GM23248 (cell line): ENCODE data around the gene MYOG. TPM values are rescaled to one million over a fixed set of nuclear protein-coding genes. Genes with fewer than 3 reads are reported as not detected.
A peak's percentile ranks its signal among the peaks of the same experiment; 100 is the strongest.

Source experiments
- DNase-seq: peaks from one replicate; pipeline ENCODE4 v3.0.0-alpha.2; 2015
- H2AFZ ChIP-seq: fragments of 200-600 bp; sonication (generic); 2 replicates; pipeline ENCODE4 v1.6.1; 2016; ENCODE audit warnings: antibody characterized with exemption
- H3F3A ChIP-seq: fragments of 200-600 bp; sonication (generic); 2 replicates; pipeline ENCODE4 v1.6.1; 2016; ENCODE audit warnings: mild to moderate bottlenecking, antibody characterized with exemption, mixed run types; ENCODE audit not compliant: insufficient read depth
- H3K27ac ChIP-seq: fragments of 200-600 bp; sonication (generic); 2 replicates; pipeline ENCODE4 v1.5.1; 2016; ENCODE audit warnings: mild to moderate bottlenecking
- H3K27me3 ChIP-seq: fragments of 200-600 bp; sonication (generic); replicated peaks from 2 replicates; pipeline ENCODE4 v1.6.1; 2016; ENCODE audit warnings: mild to moderate bottlenecking; ENCODE audit not compliant: insufficient read depth
- H3K36me3 ChIP-seq: fragments of 200-600 bp; sonication (generic); 2 replicates; pipeline ENCODE4 v1.6.1; 2016; ENCODE audit warnings: low read depth, mild to moderate bottlenecking
- H3K4me1 ChIP-seq: fragments of 200-600 bp; sonication (generic); 2 replicates; pipeline ENCODE4 v1.6.1; 2016; ENCODE audit warnings: mild to moderate bottlenecking; ENCODE audit not compliant: insufficient read depth
- H3K4me2 ChIP-seq: fragments of 200-600 bp; sonication (generic); one replicate; pipeline ENCODE4 v1.6.1; 2016; ENCODE audit warnings: mild to moderate bottlenecking; ENCODE audit not compliant: unreplicated experiment
- H3K4me3 ChIP-seq: fragments of 200-600 bp; sonication (generic); 2 replicates; pipeline ENCODE4 v1.5.1; 2016; ENCODE audit warnings: mild to moderate bottlenecking
- H3K79me2 ChIP-seq: fragments of 200-600 bp; sonication (generic); 2 replicates; pipeline ENCODE4 v1.6.1; 2016; ENCODE audit warnings: mild to moderate bottlenecking; ENCODE audit not compliant: insufficient read depth
- H3K9ac ChIP-seq: fragments of 200-600 bp; sonication (generic); 2 replicates; pipeline ENCODE4 v1.6.1; 2016; ENCODE audit warnings: mild to moderate bottlenecking
- H3K9me2 ChIP-seq: fragments of 200-600 bp; sonication (generic); 2 replicates; pipeline ENCODE4 v1.6.1; 2016; ENCODE audit warnings: mixed run types, mild to moderate bottlenecking, moderate library complexity; ENCODE audit not compliant: insufficient read depth
- H3K9me3 ChIP-seq: fragments of 200-600 bp; sonication (generic); one replicate; pipeline ENCODE4 v1.6.1; 2017; ENCODE audit warnings: low read depth
- H4K20me1 ChIP-seq: fragments of 200-600 bp; sonication (generic); 2 replicates; pipeline ENCODE4 v1.6.0; 2016; ENCODE audit not compliant: insufficient read depth
- EZH2 ChIP-seq: fragments of 200-600 bp; sonication (generic); IDR thresholded peaks from 2 replicates; pipeline ENCODE4 v1.6.1; 2018; ENCODE audit warnings: antibody characterized with exemption, mild to moderate bottlenecking; ENCODE audit not compliant: insufficient read depth, poor library complexity, severe bottlenecking
- EZH2phosphoT487 ChIP-seq: fragments of 200-600 bp; sonication (generic); IDR thresholded peaks from 2 replicates; pipeline ENCODE4 v1.6.1; 2018; ENCODE audit warnings: antibody characterized with exemption, moderate library complexity, mild to moderate bottlenecking, low read depth; ENCODE audit not compliant: insufficient read depth
- WGBS, 2 experiments: methylation state at CpG; one replicate each; pipeline ENCODE4 v1.1.6; 2015 to 2017; ENCODE audit warnings: low lambda C conversion rate in 2 of 2, low coverage in 1 of 2; ENCODE audit errors: missing lambda C conversion rate in 2 of 2; 5-methylcytosine and 5-hydroxymethylcytosine counted together
- in situ Hi-C: fragments of 300-500 bp; cut with MboI; formaldehyde crosslinking; loops from 2 replicates; pipeline ENCODE4 v1.15.0; 2020
- polyA plus RNA-seq: library from polyadenylated mRNA; unstranded; fragments of >200 nt; fragmentation: Nextera tagmentation; extraction: Ambion mirVana; gene quantifications from 2 replicates; pipeline ENCODE4 v1.2.1, GENCODE V29; 2016
- total RNA-seq: library from RNA; depleted of rRNA; stranded (reverse); fragments of >200 nt; shearing (Covaris generic); gene quantifications from 2 replicates; pipeline ENCODE4 v1.2.3, GENCODE V29; 2014

The MYOG gene
- total and polyA plus RNA-seq, 2 experiments from 2014 or later, result not detected

DNA sequence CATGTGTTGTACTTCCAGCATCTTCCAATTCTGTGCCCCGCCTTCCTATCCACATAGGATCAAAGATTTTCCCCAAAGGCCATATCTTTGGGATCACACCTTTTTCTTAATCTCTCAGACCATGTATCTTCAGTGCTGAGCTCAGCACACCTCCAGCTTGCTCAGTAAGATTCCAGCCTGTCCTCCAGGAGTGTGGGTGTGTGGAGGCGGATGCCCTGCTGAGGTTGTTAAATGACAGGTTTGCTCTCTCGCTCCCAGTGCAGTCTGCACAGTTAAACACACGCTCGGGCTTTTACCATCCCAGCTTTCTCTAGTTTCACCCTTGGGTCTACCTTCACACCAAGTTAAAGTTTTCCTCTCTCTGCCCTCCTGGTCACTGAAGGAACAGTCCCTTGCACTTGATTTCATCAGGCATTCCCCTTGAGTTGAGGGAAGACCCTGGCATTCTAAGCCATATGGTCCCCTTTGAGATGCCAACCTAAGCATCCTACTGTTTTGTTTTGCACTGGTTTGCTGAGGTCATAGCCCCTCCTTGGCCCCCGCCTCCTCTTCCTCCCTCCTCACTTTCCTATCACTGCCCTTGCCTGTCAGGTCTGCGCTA, 13.7 kb downstream of the MYOG start:
- Histone ChIP-seq H3K9ac (no peak overlapping the region), H3K27ac (no peak overlapping the region), H3K79me2 (no peaks in the 10 kb centered on the region), H3K9me2 (no peaks in the 10 kb centered on the region), H3K36me3 (no peaks in the 10 kb centered on the region; the same call in 1 of the 2 replicates), H4K20me1 (no peaks in the 10 kb centered on the region), H2AFZ (no peak overlapping the region), H3K4me3 (no peak overlapping the region), H3F3A (no peaks in the 10 kb centered on the region), H3K9me3 (no peaks in the 10 kb centered on the region), H3K4me2 (peak overlapping the region; percentile 7), H3K27me3 (no peaks in the 10 kb centered on the region), H3K4me1 (peaks cover 11% of the 10 kb centered on the region)
- TF ChIP-seq EZH2, result no peak
- TF ChIP-seq EZH2phosphoT487, result no peak
- WGBS, 2 experiments, result 95 to 96% methylated on average over 7 of the region's 7 CpGs
- in situ Hi-C loops, result no loop called here
- DNase-seq, result no peak

DNA sequence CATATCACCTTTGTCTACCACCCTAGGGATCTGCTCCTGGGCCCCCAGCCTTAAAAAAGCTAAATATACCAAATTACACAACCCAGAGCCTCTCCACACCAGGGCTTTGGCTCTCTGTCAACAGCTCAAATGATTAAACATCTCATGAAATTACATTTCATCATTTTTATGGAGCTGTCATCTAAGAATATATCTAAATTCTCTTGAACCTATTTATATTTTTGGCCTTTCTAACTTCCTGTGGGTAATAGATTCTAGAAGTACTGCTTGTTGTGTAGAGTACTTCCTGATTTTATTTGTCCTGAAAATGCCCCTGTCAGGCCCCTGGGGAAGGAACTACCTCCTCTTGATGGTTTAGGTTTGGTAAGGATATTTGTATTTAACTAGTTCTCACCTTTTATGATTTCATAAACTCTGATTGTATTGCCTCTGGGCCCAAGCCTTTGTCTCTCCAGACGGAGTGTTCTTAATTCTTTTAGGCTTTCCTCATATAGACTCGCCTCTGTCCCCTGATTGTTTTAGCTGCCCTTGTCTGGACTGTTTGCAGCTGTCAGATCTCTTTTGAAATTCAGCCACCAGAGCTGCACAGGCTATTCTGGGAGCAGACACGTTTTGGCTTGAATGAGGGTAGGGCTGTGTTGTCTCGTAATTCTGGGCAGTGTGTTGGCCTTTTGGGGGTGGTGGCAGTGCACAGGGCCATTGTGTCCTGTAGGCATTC, 16.6 kb downstream of the MYOG start:
- H3K9me2 ChIP-seq, result no peaks in the 10 kb centered on the region
- H3K27ac ChIP-seq, result no peak overlapping the region
- no peak overlapping the region for H3K4me3 ChIP-seq
- no peaks in the 10 kb centered on the region; the same call in 1 of the 2 replicates for H3K36me3 ChIP-seq
- H3K9me3 ChIP-seq, result no peaks in the 10 kb centered on the region
- in situ Hi-C loops, result no loop called here
- 25 to 34% methylated on average over 4 of the region's 4 CpGs for WGBS, 2 experiments
- peaks cover 11% of the 10 kb centered on the region for H3K4me1 ChIP-seq
- no peaks in the 10 kb centered on the region for H4K20me1 ChIP-seq
- H3K27me3 ChIP-seq, result no peaks in the 10 kb centered on the region
- TF ChIP-seq EZH2phosphoT487 (no peak), EZH2 (no peak)
- peak; percentile 17 for DNase-seq
- no peak overlapping the region for H3K4me2 ChIP-seq
- no peaks in the 10 kb centered on the region for H3F3A ChIP-seq
- H3K79me2 ChIP-seq, result no peaks in the 10 kb centered on the region
- H2AFZ ChIP-seq, result no peak overlapping the region
- H3K9ac ChIP-seq, result no peak overlapping the region

DNA sequence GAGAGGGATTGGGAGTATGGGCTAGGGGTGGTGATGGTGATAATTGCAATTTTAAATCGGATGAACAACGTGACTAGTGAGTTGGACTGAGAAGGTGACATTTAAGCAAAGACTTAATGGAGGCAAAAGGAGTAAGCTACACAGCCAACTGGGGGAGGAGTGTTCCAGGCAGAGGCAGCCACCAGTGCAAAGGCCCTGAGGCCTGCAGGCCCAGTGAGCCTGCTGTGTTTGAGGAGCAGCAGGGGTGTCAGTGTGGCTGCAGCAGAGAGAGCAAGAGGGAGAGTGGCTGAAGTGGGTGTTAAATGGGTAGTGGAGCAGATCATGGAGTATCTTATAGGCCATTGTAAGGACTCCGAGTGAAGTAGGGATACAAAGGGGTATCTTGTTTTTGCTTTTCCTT, 18.8 kb downstream of the MYOG start:
- WGBS, 2 experiments, result 93 to 94% methylated on average over 3 of the region's 3 CpGs
- no peak for DNase-seq
- H3K9ac ChIP-seq, result no peak overlapping the region
- no peaks in the 10 kb centered on the region for H4K20me1 ChIP-seq
- no peak for TF ChIP-seq EZH2
- no peak for TF ChIP-seq EZH2phosphoT487
- H3K9me2 ChIP-seq, result no peaks in the 10 kb centered on the region
- H3F3A ChIP-seq, result no peaks in the 10 kb centered on the region
- no peak overlapping the region for H2AFZ ChIP-seq
- no peak overlapping the region for H3K4me3 ChIP-seq
- H3K9me3 ChIP-seq, result no peaks in the 10 kb centered on the region
- no peaks in the 10 kb centered on the region for H3K27me3 ChIP-seq
- H3K36me3 ChIP-seq, result no peaks in the 10 kb centered on the region; the same call in 1 of the 2 replicates
- H3K4me2 ChIP-seq, result no peak overlapping the region
- in situ Hi-C loops, result no loop called here
- H3K4me1 ChIP-seq, result no peaks in the 10 kb centered on the region; the same call in 1 of the 2 replicates
- no peak overlapping the region for H3K27ac ChIP-seq
- H3K79me2 ChIP-seq, result no peaks in the 10 kb centered on the region

DNA sequence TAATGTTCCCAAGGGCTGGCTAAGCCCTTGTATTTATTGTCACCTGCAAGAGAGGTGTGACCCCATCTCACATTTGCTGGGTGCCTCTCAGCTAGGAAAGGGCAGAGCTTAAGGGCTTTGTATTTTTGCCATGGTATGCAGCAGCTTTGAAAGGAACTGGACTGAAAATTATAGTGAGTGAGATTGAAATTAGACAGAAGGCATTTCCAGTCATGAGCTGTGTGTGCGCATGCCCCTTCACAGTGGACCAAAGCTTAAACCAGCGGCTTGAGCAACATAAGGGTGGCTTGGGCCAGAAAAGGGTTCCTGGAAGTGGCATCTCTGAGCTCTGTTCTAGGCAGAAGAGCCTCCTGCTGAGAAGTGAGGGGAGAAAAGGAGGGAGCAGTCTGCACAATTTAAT, 19.8 kb downstream of the MYOG start:
- 44 to 47% methylated on average over 2 of the region's 2 CpGs for WGBS, 2 experiments
- Histone ChIP-seq H3K4me3 (no peak overlapping the region), H3K9ac (no peak overlapping the region), H3K27ac (no peak overlapping the region), H3K27me3 (no peaks in the 10 kb centered on the region), H4K20me1 (no peaks in the 10 kb centered on the region), H3K9me2 (no peaks in the 10 kb centered on the region), H3K4me2 (no peak overlapping the region), H3F3A (no peaks in the 10 kb centered on the region), H2AFZ (no peak overlapping the region), H3K4me1 (no peaks in the 10 kb centered on the region), H3K79me2 (no peaks in the 10 kb centered on the region), H3K9me3 (no peaks in the 10 kb centered on the region), H3K36me3 (no peaks in the 10 kb centered on the region; the same call in 1 of the 2 replicates)
- in situ Hi-C loops, result no loop called here
- no peak for DNase-seq
- TF ChIP-seq EZH2 (no peak), EZH2phosphoT487 (no peak)

DNA sequence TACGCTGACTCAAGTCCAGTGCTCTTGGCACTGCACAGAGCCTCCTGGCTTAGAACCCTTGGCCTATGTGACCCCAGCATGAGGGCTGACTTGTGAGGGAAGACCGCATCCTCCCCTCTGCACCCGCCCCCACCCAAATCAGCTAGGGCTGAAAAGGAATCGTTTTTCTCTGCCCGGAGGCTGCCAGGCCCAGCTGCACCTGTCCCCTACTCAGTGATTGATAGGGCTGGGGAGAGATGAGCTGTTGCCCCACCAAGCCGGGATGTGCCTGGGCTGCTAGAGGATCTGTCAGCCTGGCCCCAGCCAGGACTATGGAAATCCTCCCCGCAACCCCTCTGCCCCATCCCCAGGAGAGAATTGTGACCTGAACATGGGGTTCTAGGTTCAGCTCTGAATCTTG, 20.6 kb downstream of the MYOG start:
- H3K9me2 ChIP-seq, result no peaks in the 10 kb centered on the region
- no peak for DNase-seq
- in situ Hi-C loops, result no loop called here

More for the DNA sequence above, 20.6 kb downstream of the MYOG start:
- WGBS, 2 experiments, result 79 to 82% methylated on average over 7 of the region's 7 CpGs
- Histone ChIP-seq H3K36me3 (peaks cover 3% of the 10 kb centered on the region; the same call in 1 of the 2 replicates), H4K20me1 (no peaks in the 10 kb centered on the region), H2AFZ (no peak overlapping the region), H3K4me1 (no peaks in the 10 kb centered on the region), H3K27me3 (no peaks in the 10 kb centered on the region), H3K27ac (no peak overlapping the region), H3F3A (no peaks in the 10 kb centered on the region), H3K79me2 (no peaks in the 10 kb centered on the region), H3K4me2 (no peak overlapping the region), H3K9me3 (no peaks in the 10 kb centered on the region), H3K9ac (no peak overlapping the region), H3K4me3 (no peak overlapping the region)
- TF ChIP-seq EZH2, result no peak
- no peak for TF ChIP-seq EZH2phosphoT487
